Stimulated activated CD8-positive, alpha-beta memory T cell treated with anti-CD3 and anti-CD28 coated beads, Interleukin-7, amount 100 ng/mL, for 24 hours (primary cell): ENCODE measurements around the gene SPAG6.

ENCODE experiments used
- DNase-seq: peaks from one replicate; pipeline ENCODE4 v3.0.0-alpha.2; 2020; ENCODE audit warnings: low read depth

Gene SPAG6

DNA sequence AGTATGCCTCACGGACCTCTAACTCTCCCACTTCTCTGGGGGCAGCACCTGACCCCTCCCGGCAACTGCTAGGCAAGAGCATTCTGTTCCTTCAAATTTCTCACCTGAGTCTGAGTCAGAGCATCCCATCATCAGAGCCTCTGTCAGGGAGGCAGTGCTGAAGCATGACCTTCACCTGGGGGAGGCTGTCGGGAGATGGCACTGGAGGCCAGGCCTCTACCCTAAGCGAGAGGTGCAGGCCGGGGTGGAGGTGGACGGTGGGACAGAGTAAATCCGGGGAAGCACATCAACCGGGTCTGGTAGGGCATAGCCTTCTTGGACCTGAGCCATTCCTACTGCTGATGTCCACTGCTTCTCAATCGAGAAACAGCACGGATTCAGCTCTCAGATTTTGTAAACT, 90.4 kb downstream of the SPAG6 start:
- DNase-seq, result no peak

- peak; percentile 8 for DNase-seq
Measured at GRCh38 chr10:22436526-22436892, 91.2 kb downstream of the SPAG6 start.

- peak; percentile 62 for DNase-seq
Measured at GRCh38 chr10:22436893-22437619, 91.8 kb downstream of the SPAG6 start.

GRCh38 chr10:22437620-22438588, 92.6 kb downstream of the SPAG6 start:
- peak; percentile 7 for DNase-seq

GRCh38 chr10:22438711-22439110, 93.4 kb downstream of the SPAG6 start:
- no peak for DNase-seq

- no peak for DNase-seq
Measured at GRCh38 chr10:22442063-22442462, 96.8 kb downstream of the SPAG6 start.

DNA sequence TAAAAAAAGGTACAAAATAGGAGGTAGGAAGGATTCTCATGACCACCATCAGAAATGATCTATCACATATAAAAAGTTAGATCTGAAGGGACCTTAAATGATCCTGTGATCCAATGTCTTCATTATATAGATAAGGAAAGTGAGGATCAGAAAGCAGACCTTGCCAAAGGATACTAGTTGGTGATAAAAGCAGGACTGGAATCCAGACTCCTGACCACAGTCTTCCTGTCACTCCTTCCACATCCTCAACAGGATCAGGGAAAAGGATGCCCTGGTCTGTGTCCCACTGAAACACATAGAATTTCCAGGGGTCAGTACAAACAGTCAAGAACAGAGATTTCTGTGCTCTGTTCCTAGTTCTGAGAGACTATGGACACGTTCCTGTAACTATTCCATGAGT, 97.2 kb downstream of the SPAG6 start:
- no peak for DNase-seq

DNA sequence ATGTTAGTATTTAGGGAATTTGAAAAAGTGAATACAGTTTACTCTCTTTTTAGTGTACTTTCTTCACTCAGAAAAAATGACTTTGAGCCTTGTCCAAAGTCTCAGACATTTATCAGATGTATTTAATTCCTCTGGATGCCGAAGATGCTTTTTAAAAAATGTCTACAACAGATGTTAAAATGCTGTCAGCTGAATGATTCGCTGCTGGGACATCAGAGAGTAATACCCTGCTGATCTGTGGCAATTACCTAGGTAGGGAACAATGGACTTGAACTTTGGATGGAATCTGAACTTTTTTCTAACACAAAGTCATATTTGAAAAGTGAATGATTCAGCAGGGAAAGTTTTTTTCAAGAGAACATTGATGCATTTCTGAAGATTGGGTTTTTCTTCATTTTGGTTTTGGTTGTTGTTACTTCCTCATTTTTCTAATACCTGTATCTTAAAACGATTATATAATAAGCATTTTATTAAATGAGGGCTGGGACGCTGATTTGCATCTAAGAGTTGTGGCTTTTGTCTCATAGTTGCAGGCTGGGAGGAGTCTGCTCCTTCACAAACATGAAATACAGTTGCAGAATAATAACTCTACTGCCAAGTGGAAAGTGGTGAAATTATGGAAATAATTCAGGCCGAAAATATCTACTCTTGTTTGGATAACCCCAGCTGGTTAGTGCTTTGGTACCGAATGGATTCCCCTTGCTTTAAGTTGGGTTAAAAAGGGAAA, 98.0 kb downstream of the SPAG6 start:
- no peak for DNase-seq

DNA sequence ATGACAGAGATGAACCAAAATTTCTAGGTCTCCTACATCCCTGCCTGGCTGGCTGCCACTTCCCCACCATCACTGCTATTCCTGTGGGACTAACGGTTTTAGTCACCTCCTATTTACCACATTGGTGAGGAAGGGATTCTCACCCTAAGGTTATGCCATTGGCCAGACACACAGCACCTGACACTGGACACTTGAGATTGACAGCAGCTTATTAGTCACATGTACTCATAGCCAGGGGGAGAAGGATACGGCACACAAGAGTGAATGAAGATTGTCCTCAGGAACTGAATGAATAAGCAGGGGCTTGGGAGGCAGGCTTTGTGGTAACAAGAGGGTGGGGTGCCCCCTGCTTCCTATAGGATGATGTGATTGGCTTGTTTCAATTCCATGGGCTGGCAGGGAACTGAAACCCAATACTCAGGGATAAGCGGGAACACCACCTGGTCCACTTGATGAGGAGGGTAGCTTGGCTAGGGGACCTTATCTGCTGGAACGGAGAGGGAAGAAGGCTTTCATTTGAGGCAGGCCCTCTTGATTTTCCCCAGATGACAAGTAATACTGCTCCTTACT, 99.0 kb downstream of the SPAG6 start:
- no peak for DNase-seq

DNA sequence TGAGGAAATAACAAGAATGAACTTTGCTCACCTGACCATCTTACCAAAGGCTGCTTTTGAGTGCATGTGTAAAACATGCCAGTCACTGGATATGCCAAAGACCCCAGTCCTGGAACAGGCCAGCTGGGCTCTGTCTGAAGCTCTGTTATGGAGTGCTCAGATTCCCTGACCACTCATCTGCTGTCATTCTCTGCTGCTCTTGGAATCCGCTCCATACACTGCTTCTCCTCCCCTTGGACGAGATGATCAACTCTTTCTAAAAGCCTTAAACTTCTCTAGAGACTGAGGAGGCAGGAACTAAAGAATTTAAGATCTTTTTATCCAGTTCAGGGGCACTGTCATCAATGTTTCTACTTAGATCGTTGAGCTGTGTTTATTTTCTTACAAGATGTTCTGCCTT, 100.2 kb downstream of the SPAG6 start:
- DNase-seq, result no peak

- no peak for DNase-seq
Measured at GRCh38 chr10:22447068-22447467, 101.8 kb downstream of the SPAG6 start.

- no peak for DNase-seq
Measured at GRCh38 chr10:22451346-22451745, 106.0 kb downstream of the SPAG6 start.

GRCh38 chr10:22453320-22453719, 108.0 kb downstream of the SPAG6 start:
- DNase-seq, result no peak

- DNase-seq, result no peak
Measured at GRCh38 chr10:22453948-22454591, 108.8 kb downstream of the SPAG6 start.

DNA sequence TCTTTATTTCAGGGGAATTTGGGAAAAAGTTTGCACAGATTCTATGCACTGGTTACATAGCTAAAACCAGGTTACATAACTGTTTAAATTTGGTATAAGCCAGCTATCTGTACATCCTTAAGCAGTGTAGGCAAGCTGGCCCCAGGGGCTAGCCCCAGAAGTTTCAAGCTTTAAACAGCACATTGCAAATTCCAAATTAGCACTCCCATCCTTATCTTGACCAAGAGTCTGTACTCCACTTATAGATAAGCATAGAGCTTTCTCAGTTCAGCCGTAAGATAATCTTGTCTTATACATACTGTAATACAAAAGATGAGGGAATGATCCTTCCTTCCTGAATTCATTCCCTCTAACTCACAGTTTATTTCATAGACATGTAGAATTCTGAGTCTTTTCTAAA, 109.3 kb downstream of the SPAG6 start:
- DNase-seq, result no peak

DNA sequence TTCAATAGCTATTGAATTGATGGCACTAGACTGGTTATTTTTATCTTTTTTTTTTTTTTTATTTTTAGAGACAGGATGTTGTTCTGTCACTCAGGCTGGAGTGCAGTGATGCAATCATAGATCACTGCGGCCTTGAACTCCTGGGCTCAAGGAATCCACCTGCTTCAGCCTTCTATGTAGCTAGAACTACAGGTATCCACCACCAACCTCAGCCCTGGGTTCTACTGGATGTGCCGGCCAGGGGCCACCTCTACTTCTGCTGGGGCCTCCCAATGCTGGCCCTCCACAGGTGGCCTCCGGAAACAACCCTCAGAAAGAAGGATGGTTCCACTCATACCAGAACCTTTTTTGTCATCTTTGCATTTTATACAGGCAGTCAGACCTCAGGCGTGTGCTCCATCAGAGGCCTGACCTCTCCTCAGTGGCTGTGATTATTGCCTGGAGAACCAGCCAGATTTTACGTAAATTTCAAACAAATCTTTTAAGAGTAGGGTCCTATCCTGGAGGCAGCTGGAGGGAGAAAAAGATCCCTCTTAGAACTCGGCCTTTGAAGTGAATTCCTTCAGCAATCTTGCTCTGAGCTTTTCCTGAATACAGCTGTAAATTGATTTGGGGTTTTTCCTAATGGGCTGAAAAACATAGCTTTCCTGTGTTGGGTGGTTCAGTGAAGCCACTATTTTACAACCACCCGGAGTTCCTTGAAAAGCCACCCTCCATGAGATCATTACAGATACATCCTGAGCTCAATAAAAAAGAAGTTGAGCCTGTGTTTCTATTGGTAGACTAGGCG, 110.0 kb downstream of the SPAG6 start:
- DNase-seq, result no peak

- DNase-seq, result no peak
Measured at GRCh38 chr10:22456486-22456885, 111.2 kb downstream of the SPAG6 start.

- no peak for DNase-seq
Measured at GRCh38 chr10:22458272-22459038, 113.2 kb downstream of the SPAG6 start.

GRCh38 chr10:22459496-22459895, 114.2 kb downstream of the SPAG6 start:
- no peak for DNase-seq

GRCh38 chr10:22460101-22460500, 114.8 kb downstream of the SPAG6 start:
- no peak for DNase-seq
